Measurements from ENCODE around the gene GPR152.

GRCh38 chr11:67441098-67441563 is 11.4 kb downstream of the GPR152 start:
- no peak for TF ChIP-seq CTCF (IDR thresholded peaks at IDR 0.05; ENCODE audit: insufficient read depth, low read length)
- no peak for TF ChIP-seq REST (IDR thresholded peaks at IDR 0.05; ENCODE audit: insufficient replicate concordance, low read depth)
- no peak for TF ChIP-seq POLR2AphosphoS5 (IDR thresholded peaks at IDR 0.05; ENCODE audit: low read depth)
